Activated CD8-positive, alpha-beta memory T cell treated with anti-CD3 and anti-CD28 coated beads, Interleukin-2, amount 10 ng/mL, durations not matched to agents 7 days and 5 days (primary cell): ENCODE data around the gene IMMP2L. TPM values are rescaled to one million over a fixed set of nuclear protein-coding genes. Genes with fewer than 3 reads are reported as not detected.
"Not testable (repeated sequence)": the region's sequence is repeated elsewhere in the genome, so short reads cannot be mapped to it uniquely, and the experiment has no call there.

Source experiments
- ATAC-seq: fragments of 150-1000 bp; cut with Tn5 transposase; one replicate; pipeline ENCODE4 v1.10.0; 2021; ENCODE audit warnings: moderate library complexity
- CTCF ChIA-PET: fragments of 350-600 bp; sonication (Branson Sonifier 250); formaldehyde crosslinking; loops from one replicate; lab custom pipeline; 2021; ENCODE audit warnings: antibody characterized with exemption; lab: Charles Lee
- DNase-seq: peaks from one replicate; pipeline ENCODE4 v3.0.0-alpha.2; 2020
- H3K27ac Mint-ChIP-seq: one replicate; pipeline ENCODE4 v1.8.0; 2021; ENCODE audit warnings: mild to moderate bottlenecking, mixed read lengths
- H3K27me3 Mint-ChIP-seq: one replicate; pipeline ENCODE4 v1.8.0; 2021; ENCODE audit warnings: mixed read lengths
- H3K36me3 Mint-ChIP-seq: one replicate; pipeline ENCODE4 v1.8.0; 2021; ENCODE audit warnings: mild to moderate bottlenecking, mixed read lengths
- H3K4me1 Mint-ChIP-seq: one replicate; pipeline ENCODE4 v1.8.0; 2021; ENCODE audit warnings: mixed read lengths
- H3K4me3 Mint-ChIP-seq: one replicate; pipeline ENCODE4 v1.8.0; 2021; ENCODE audit warnings: mild to moderate bottlenecking, moderate library complexity, mixed read lengths
- H3K9me3 Mint-ChIP-seq: one replicate; pipeline ENCODE4 v1.8.0; 2022; ENCODE audit warnings: low read depth, mixed read lengths
- total RNA-seq, 2 experiments: library from RNA; stranded (reverse); gene quantifications; one replicate each; pipeline ENCODE4 v1.2.3, GENCODE V29; 2021

Gene IMMP2L
- total RNA-seq, 2 experiments from 2014 or later: 11.5 to 13.1 TPM

- H3K36me3 Mint-ChIP-seq, H3K4me3 Mint-ChIP-seq, ATAC-seq, H3K4me1 Mint-ChIP-seq, CTCF ChIA-PET, H3K27me3 Mint-ChIP-seq, DNase-seq, H3K27ac Mint-ChIP-seq, H3K9me3 Mint-ChIP-seq: not testable (repeated sequence)
Measured at GRCh38 chr7:111450705-111451104, 111.6 kb downstream of the IMMP2L start.

GRCh38 chr7:111447502-111447901 is 114.8 kb downstream of the IMMP2L start:
- H3K27me3 Mint-ChIP-seq, CTCF ChIA-PET, H3K4me1 Mint-ChIP-seq, H3K9me3 Mint-ChIP-seq, ATAC-seq, DNase-seq, H3K27ac Mint-ChIP-seq, H3K4me3 Mint-ChIP-seq, H3K36me3 Mint-ChIP-seq: not testable (repeated sequence)

- Mint-ChIP-seq H3K9me3 (peaks cover 4% of the 10 kb centered on the region), H3K4me3 (no peak overlapping the region), H3K36me3 (peaks cover 4% of the 10 kb centered on the region), H3K27me3 (no peaks in the 10 kb centered on the region), H3K27ac (no peak overlapping the region), H3K4me1 (no peaks in the 10 kb centered on the region)
- no peak for DNase-seq
- CTCF ChIA-PET: no interaction called here
- no peak for ATAC-seq
Measured at GRCh38 chr7:111439977-111440376, 122.3 kb downstream of the IMMP2L start.

- H3K27ac Mint-ChIP-seq: no peak overlapping the region
- H3K27me3 Mint-ChIP-seq: no peaks in the 10 kb centered on the region
- no peaks in the 10 kb centered on the region for H3K4me1 Mint-ChIP-seq
- DNase-seq: no peak
- no peak for ATAC-seq
- peaks cover 4% of the 10 kb centered on the region for H3K36me3 Mint-ChIP-seq
- no peak overlapping the region for H3K4me3 Mint-ChIP-seq
- CTCF ChIA-PET: no interaction called here
- H3K9me3 Mint-ChIP-seq: peaks cover 4% of the 10 kb centered on the region
Measured at GRCh38 chr7:111438369-111439289, 123.7 kb downstream of the IMMP2L start.

- DNase-seq (no peak), ATAC-seq (no peak)
- CTCF ChIA-PET: no interaction called here
- Mint-ChIP-seq H3K4me3 (no peak overlapping the region), H3K36me3 (peaks cover 9% of the 10 kb centered on the region), H3K27ac (no peak overlapping the region), H3K9me3 (peaks cover 7% of the 10 kb centered on the region), H3K27me3 (no peaks in the 10 kb centered on the region), H3K4me1 (no peaks in the 10 kb centered on the region)
Measured at GRCh38 chr7:111437736-111438135, 124.6 kb downstream of the IMMP2L start.

GRCh38 chr7:111436608-111437007 is 125.7 kb downstream of the IMMP2L start:
- H3K36me3 Mint-ChIP-seq: peaks cover 12% of the 10 kb centered on the region
- DNase-seq: no peak
- no peak overlapping the region for H3K4me3 Mint-ChIP-seq
- H3K9me3 Mint-ChIP-seq: peaks cover 7% of the 10 kb centered on the region
- CTCF ChIA-PET: no interaction called here
- no peaks in the 10 kb centered on the region for H3K27me3 Mint-ChIP-seq
- ATAC-seq: no peak
- no peak overlapping the region for H3K27ac Mint-ChIP-seq
- H3K4me1 Mint-ChIP-seq: no peaks in the 10 kb centered on the region

GRCh38 chr7:111433426-111433825 is 128.9 kb downstream of the IMMP2L start:
- Mint-ChIP-seq H3K27me3 (no peaks in the 10 kb centered on the region), H3K4me1 (no peaks in the 10 kb centered on the region), H3K4me3 (no peak overlapping the region), H3K27ac (no peak overlapping the region), H3K9me3 (peaks cover 5% of the 10 kb centered on the region), H3K36me3 (peaks cover 8% of the 10 kb centered on the region)
- DNase-seq (no peak), ATAC-seq (no peak)
- CTCF ChIA-PET: no interaction called here

GRCh38 chr7:111429781-111430180 is 132.5 kb downstream of the IMMP2L start:
- H3K36me3 Mint-ChIP-seq: peaks cover 8% of the 10 kb centered on the region
- H3K9me3 Mint-ChIP-seq: peaks cover 3% of the 10 kb centered on the region
- DNase-seq (no peak), ATAC-seq (no peak)
- no peaks in the 10 kb centered on the region for H3K27me3 Mint-ChIP-seq
- no peaks in the 10 kb centered on the region for H3K4me1 Mint-ChIP-seq
- CTCF ChIA-PET: no interaction called here
- no peak overlapping the region for H3K27ac Mint-ChIP-seq
- H3K4me3 Mint-ChIP-seq: no peak overlapping the region

- no peak overlapping the region for H3K4me3 Mint-ChIP-seq
- no peak for ATAC-seq
- DNase-seq: no peak
- H3K27me3 Mint-ChIP-seq: no peaks in the 10 kb centered on the region
- no peak overlapping the region for H3K27ac Mint-ChIP-seq
- peaks cover 3% of the 10 kb centered on the region for H3K9me3 Mint-ChIP-seq
- peaks cover 3% of the 10 kb centered on the region for H3K36me3 Mint-ChIP-seq
- CTCF ChIA-PET: no interaction called here
- H3K4me1 Mint-ChIP-seq: no peaks in the 10 kb centered on the region
Measured at GRCh38 chr7:111424768-111425167, 137.5 kb downstream of the IMMP2L start.

GRCh38 chr7:111414374-111414773 is 147.9 kb downstream of the IMMP2L start:
- no peak for DNase-seq
- no peaks in the 10 kb centered on the region for H3K36me3 Mint-ChIP-seq
- CTCF ChIA-PET: no interaction called here
- no peak overlapping the region for H3K27ac Mint-ChIP-seq
- no peak for ATAC-seq
- H3K4me3 Mint-ChIP-seq: no peak overlapping the region
- no peaks in the 10 kb centered on the region for H3K9me3 Mint-ChIP-seq
- no peaks in the 10 kb centered on the region for H3K27me3 Mint-ChIP-seq
- no peaks in the 10 kb centered on the region for H3K4me1 Mint-ChIP-seq

GRCh38 chr7:111413739-111414138 is 148.6 kb downstream of the IMMP2L start:
- no peaks in the 10 kb centered on the region for H3K4me1 Mint-ChIP-seq
- no peaks in the 10 kb centered on the region for H3K9me3 Mint-ChIP-seq
- DNase-seq (no peak), ATAC-seq (no peak)
- H3K27me3 Mint-ChIP-seq: no peaks in the 10 kb centered on the region
- no peak overlapping the region for H3K4me3 Mint-ChIP-seq
- no peaks in the 10 kb centered on the region for H3K36me3 Mint-ChIP-seq
- CTCF ChIA-PET: no interaction called here
- no peak overlapping the region for H3K27ac Mint-ChIP-seq

- ATAC-seq: no peak
- no peaks in the 10 kb centered on the region for H3K27me3 Mint-ChIP-seq
Measured at GRCh38 chr7:111410899-111411298, 151.4 kb downstream of the IMMP2L start.

GRCh38 chr7:111409714-111410422 is 152.4 kb downstream of the IMMP2L start:
- Mint-ChIP-seq H3K27me3 (no peaks in the 10 kb centered on the region), H3K9me3 (no peaks in the 10 kb centered on the region), H3K27ac (no peak overlapping the region), H3K4me3 (no peak overlapping the region), H3K36me3 (no peaks in the 10 kb centered on the region), H3K4me1 (no peaks in the 10 kb centered on the region)
- ATAC-seq (no peak), DNase-seq (no peak)
- CTCF ChIA-PET: no interaction called here

More at GRCh38 chr7:111410899-111411298, 151.4 kb downstream of the IMMP2L start:
- no peak overlapping the region for H3K4me3 Mint-ChIP-seq
- no peak overlapping the region for H3K27ac Mint-ChIP-seq
- no peaks in the 10 kb centered on the region for H3K9me3 Mint-ChIP-seq
- CTCF ChIA-PET: no interaction called here
- DNase-seq: no peak
- no peaks in the 10 kb centered on the region for H3K4me1 Mint-ChIP-seq
- no peaks in the 10 kb centered on the region for H3K36me3 Mint-ChIP-seq

- Mint-ChIP-seq H3K4me1 (no peaks in the 10 kb centered on the region), H3K27me3 (no peaks in the 10 kb centered on the region), H3K36me3 (no peaks in the 10 kb centered on the region), H3K4me3 (no peak overlapping the region), H3K9me3 (no peaks in the 10 kb centered on the region), H3K27ac (no peak overlapping the region)
- ATAC-seq (no peak), DNase-seq (no peak)
- CTCF ChIA-PET: no interaction called here
Measured at GRCh38 chr7:111408724-111409123, 153.6 kb downstream of the IMMP2L start.
